ENCODE data around the gene KLHL7.

- TF ChIP-seq CTCF (IDR thresholded peaks at IDR 0.05; ENCODE audit: borderline replicate concordance, extremely low read depth, low read length, poor library complexity, severe bottlenecking) (no peak), EZH2 (IDR thresholded peaks at IDR 0.05; ENCODE audit: borderline replicate concordance, low read depth, low read length, severe bottlenecking) (no peak)
These were observed 108.2 kb downstream of the KLHL7 start for GRCh38 chr7:23213755-23214154.

Measured in DND-41 (cell line).